Measurements from ENCODE around the gene VOPP1.

DNA sequence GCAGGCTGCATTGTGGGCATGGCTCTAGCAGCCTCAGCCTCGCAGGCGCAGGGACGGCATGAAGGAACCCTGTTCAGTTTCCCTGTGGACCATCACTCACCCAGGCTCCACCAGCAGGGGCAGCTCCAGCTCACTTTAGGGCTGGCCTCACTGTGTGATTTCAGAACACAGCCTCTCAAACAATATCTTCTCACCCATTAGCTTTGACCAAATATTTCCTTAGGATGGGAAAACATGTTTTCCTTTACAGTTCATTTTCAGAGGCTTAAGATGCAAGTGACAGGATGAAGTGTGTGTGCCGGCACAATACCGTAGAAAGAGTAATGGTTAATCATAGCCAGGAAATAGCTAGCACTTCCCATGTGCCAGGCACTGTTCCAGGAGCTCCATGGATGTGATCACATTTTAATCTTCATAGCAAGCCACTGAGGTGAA is 149.0 kb downstream of the VOPP1 start:
- no peak for TF ChIP-seq CTCF (IDR thresholded peaks at IDR 0.05)
- no peak for TF ChIP-seq POLR2AphosphoS5 (IDR thresholded peaks at IDR 0.05)
- TF ChIP-seq POLR2A (IDR thresholded peaks at IDR 0.05; ENCODE audit: low read depth), result no peak
- TF ChIP-seq EP300 (IDR thresholded peaks at IDR 0.05), result no peak
